ENCODE results near the gene NUP58.
"Not testable (repeated sequence)": the region's sequence is repeated elsewhere in the genome, so short reads cannot be mapped to it uniquely, and the experiment has no call there.

NUP58 gene

DNA sequence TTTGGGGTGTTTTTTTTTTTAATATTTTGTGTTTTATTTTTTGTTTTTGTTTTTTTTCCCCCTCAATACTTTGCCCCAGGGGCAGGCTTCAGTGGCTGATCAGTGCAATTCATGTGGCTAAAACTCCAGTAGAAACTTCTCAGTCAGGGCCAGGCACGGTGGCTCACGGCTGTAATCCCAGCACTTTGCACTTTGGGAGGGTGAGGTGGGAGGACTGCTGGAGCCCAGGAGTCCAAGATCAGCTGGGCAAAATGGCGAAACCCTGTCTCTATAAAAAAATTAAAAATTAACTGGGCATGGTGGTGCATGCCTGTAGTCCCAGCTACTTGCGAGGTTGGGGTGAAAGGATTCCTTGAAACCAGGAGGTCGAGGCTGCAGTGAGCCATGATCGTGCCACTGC, 53.0 kb downstream of the NUP58 start:
- DNase-seq (ENCODE audit: low read depth, low spot score): no peak
- no peak overlapping the region for H3K4me3 ChIP-seq (ENCODE audit: low read depth, low read length)
- CTCF ChIA-PET: interaction anchor here (1.0 kb wide), 1 partner anchor 21 kb away, joined by 6 read pairs; no protein-coding TSS in a partner anchor
- POLR2A ChIA-PET: no interaction called here
- TF ChIP-seq, protein P1, sequence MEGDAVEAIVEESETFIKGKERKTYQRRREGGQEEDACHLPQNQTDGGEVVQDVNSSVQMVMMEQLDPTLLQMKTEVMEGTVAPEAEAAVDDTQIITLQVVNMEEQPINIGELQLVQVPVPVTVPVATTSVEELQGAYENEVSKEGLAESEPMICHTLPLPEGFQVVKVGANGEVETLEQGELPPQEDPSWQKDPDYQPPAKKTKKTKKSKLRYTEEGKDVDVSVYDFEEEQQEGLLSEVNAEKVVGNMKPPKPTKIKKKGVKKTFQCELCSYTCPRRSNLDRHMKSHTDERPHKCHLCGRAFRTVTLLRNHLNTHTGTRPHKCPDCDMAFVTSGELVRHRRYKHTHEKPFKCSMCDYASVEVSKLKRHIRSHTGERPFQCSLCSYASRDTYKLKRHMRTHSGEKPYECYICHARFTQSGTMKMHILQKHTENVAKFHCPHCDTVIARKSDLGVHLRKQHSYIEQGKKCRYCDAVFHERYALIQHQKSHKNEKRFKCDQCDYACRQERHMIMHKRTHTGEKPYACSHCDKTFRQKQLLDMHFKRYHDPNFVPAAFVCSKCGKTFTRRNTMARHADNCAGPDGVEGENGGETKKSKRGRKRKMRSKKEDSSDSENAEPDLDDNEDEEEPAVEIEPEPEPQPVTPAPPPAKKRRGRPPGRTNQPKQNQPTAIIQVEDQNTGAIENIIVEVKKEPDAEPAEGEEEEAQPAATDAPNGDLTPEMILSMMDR (IDR thresholded peaks at IDR 0.05; ENCODE audit: insufficient read depth, low read length, missing control alignments): no peak

DNA sequence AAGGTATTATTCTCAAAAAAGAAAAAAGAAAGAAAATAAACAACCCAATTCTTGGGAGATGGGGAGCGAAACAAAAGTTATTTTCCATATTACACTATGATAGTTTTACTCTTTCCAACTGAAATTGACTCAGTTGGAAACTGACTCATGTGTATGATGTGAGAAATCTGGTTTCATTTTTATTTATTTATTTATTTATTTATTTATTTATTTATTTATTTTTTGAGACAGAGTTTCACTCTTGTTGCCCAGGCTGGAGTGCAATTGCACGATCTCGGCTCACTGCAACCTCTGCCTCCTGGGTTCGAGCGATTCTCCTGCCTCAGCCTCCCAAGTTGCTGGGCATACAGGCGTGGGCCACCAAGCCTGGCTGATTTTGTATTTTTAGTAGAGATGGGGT, 59.0 kb downstream of the NUP58 start:
- CTCF ChIA-PET; POLR2A ChIA-PET; H3K4me3 ChIP-seq (ENCODE audit: low read depth, low read length); DNase-seq (ENCODE audit: low read depth, low spot score): not testable (repeated sequence)

DNA sequence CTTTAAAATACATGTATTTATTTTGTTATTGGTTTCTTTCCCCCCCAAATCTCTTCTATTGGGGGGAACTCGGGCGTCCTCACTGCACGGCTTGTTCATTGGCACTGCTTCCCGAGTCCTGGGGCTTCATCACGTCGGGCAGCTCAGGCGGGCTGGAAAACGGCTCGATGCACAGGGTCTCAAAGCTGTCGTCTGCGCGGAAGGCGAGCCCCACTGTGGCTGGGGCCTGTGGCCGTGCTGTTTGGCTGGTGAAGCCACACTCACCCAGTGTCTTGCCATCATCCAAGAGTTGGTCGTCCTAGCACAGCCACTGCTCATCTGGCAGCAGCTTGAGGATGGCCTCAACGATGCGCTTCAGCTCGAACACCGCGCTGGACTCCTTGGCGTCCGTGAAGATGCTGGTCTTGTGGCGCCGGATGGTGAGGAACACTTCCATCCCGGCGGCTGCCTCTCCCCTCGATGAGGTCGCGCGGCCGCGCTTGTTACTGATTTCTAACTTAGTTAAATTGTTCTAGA, 64.4 kb downstream of the NUP58 start:
- ChIA-PET POLR2A (no interaction called here), CTCF (interaction anchor here (2.6 kb wide), 1 partner anchor 10 kb away, joined by 11 read pairs; no protein-coding TSS in a partner anchor)
- no peak for DNase-seq (ENCODE audit: low read depth, low spot score)
- no peak overlapping the region for H3K4me3 ChIP-seq (ENCODE audit: low read depth, low read length)
- TF ChIP-seq, protein P1 (IDR thresholded peaks at IDR 0.05; ENCODE audit: insufficient read depth, low read length, missing control alignments): no peak

DNA sequence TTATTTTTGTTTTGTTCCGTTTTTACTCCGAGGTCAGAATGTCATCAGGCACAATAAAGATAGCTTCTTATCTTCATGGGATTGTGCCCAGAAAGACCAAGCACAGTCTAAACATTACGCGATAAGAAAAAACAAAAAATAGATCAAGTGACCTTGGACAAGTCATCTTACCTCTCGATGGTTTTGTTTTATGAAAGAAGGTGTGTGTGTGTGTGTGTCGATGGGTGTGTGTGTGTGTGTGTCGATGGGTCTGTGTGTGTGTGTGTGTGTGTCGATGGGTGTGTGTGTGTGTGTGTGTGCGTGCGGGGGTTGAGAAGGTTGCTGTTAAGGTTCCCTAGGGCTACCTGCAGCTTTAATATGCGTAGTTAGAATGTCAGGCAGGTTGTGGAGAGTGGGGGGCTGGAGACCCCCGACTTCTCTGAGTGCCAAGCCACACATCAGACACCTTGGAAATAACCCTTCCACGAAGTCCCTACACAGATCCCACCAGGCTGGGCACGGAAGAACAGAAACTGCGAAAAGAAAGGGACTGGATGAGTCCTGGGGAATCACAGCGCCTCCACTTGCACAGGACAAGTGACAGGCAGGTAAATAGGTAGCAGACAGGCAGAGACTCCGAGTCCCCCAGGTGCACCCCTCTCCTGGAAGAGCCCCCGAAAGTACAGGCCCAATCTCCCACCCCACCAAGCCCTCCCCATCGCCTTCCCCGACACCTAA, 69.9 kb downstream of the NUP58 start:
- DNase-seq (ENCODE audit: low read depth, low spot score): no peak
- TF ChIP-seq, protein P1 (IDR thresholded peaks at IDR 0.05; ENCODE audit: insufficient read depth, low read length, missing control alignments): no peak
- ChIA-PET POLR2A (no interaction called here), CTCF (no interaction called here)
- peak overlapping the region; percentile 29 for H3K4me3 ChIP-seq (ENCODE audit: low read depth, low read length)

DNA sequence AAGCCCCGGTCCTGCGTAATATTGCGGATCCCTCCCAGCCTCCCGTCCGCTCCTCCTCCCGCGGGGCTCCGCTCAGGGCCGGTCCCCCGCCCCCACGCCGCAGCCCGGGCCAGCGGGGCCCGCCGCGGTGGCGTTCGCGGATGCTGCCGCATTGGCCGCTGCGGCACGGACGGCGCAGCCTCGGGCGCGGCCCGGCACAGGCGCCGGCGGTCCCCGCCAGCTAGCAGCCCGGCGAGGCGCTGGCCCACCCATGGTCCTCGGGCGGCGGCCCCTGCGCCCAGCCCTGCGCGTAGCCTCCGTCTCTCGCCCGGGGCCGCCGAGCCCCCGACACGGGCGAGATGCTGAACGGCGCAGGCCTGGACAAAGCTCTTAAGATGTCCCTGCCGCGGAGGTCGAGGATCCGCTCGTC, 70.5 kb downstream of the NUP58 start, which contains the start of gene ATP8A2:
ATP8A2 (plus strand) TSS at position 100 of the 409 bp plus-strand sequence; CDS start at position 339, 239 bp downstream.
- H3K4me3 ChIP-seq (ENCODE audit: low read depth, low read length): peak within 1 kb of the TSS; percentile 38
- no peak for DNase-seq (ENCODE audit: low read depth, low spot score)
- TF ChIP-seq, protein P1 (IDR thresholded peaks at IDR 0.05; ENCODE audit: insufficient read depth, low read length, missing control alignments): no peak
- POLR2A ChIA-PET: no interaction called here
- CTCF ChIA-PET: no interaction called here

DNA sequence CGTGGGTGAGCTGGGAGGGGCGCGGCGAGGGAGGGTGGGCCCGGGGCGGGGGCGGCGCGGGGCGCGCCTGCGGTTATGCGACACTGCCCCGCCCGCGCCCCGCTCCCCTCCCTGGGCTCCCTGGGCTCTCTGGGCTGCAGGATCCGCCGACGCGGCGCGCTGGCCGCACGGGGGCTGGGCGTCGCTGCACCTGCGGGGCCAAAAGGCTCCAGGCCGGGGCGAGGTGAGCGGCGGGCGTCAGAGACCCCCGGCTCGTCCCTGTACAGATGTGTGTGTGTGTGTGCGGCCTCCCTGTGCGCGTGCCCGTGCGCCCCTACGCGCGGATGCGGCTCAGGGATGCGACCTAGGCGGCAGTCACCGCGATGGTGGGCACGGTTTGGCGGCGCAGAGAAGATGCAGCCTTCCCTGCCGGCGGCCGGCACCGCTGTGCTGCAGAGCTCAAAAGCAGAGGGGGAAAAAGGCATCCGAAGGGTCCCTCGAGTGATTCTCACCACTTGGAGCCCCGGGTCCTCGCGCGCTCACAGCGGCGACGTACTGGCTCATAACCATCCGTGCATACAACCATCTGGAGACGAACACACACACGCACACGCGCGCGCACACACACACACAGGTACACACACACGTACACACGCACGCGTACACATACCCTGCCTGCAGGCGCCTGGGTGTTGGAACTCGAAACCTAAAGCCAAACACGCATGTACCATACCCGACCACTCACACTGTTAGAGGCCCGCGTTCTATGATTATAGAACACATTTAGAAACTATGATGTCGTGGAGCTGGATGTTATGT, 71.1 kb downstream of the NUP58 start:
- POLR2A ChIA-PET: no interaction called here
- no peak for DNase-seq (ENCODE audit: low read depth, low spot score)
- peak overlapping the region; percentile 38 for H3K4me3 ChIP-seq (ENCODE audit: low read depth, low read length)
- CTCF ChIA-PET: interaction anchor here (0.9 to 4.8 kb wide), 3 partner anchors 105 to 138 kb away, joined by 3 to 36 read pairs (median 3); no protein-coding TSS in a partner anchor
- TF ChIP-seq, protein P1 (IDR thresholded peaks at IDR 0.05; ENCODE audit: insufficient read depth, low read length, missing control alignments): no peak
